Heart left ventricle (tissue), 16 donors: ENCODE data around the gene FAM3A. TPM values are rescaled to one million over a fixed set of nuclear protein-coding genes. Genes with fewer than 3 reads are reported as not detected.

ENCODE experiments used
- ATAC-seq, 4 donors: fragments of 200-7000 bp; cut with Tn5 transposase; one replicate each; pipeline ENCODE4 v1.9.1; 2020 to 2022; ENCODE audit warnings: moderate library complexity in 4 of 4, mild to moderate bottlenecking in 3 of 4, moderate number of reproducible peaks in 1 of 4
- DNase-seq, 5 donors: peaks; one replicate each; pipeline ENCODE4 v3.0.0-alpha.2; 2020
- H3K27ac ChIP-seq, 12 donors: fragments of 200-600 bp; sonication (generic) in 4 of 12; one replicate each; pipeline versions ENCODE4 v1.5.0 to v1.8.0; 2016 to 2022; ENCODE audit warnings: mild to moderate bottlenecking in 2 of 12
- H3K27me3 ChIP-seq, 9 donors: fragments of 200-600 bp; sonication (generic) in 2 of 9; one replicate each; pipeline versions ENCODE4 v1.5.1 to v1.8.0; 2016 to 2022; ENCODE audit warnings: mild to moderate bottlenecking in 3 of 9
- H3K36me3 ChIP-seq, 9 donors: fragments of 200-600 bp; sonication (generic) in 2 of 9; one replicate each; pipeline versions ENCODE4 v1.5.0 to v1.8.0; 2018 to 2022; ENCODE audit warnings: mild to moderate bottlenecking in 2 of 9
- H3K4me1 ChIP-seq, 12 donors: fragments of 200-600 bp; sonication (generic) in 4 of 12; one replicate each; pipeline versions ENCODE4 v1.5.0 to v1.8.0; 2016 to 2022; ENCODE audit warnings: mild to moderate bottlenecking in 3 of 12
- H3K4me3 ChIP-seq, 12 donors: fragments of 200-600 bp; sonication (generic) in 4 of 12; one replicate each; pipeline versions ENCODE4 v1.5.0 to v1.8.0; 2017 to 2022; ENCODE audit warnings: mild to moderate bottlenecking in 9 of 12, moderate library complexity in 4 of 12
- H3K9me3 ChIP-seq, 12 donors: fragments of 200-600 bp; sonication (generic) in 4 of 12; one replicate each; pipeline versions ENCODE4 v1.5.0 to v1.8.0; 2016 to 2022; ENCODE audit warnings: mild to moderate bottlenecking in 1 of 12
- POLR2A ChIP-seq, 2 donors: fragments of 450-650 bp; IDR thresholded peaks; one replicate each; pipeline ENCODE4 v1.6.1; 2017; ENCODE audit warnings: antibody characterized with exemption in 2 of 2, mild to moderate bottlenecking in 2 of 2, moderate library complexity in 2 of 2
- WGBS, 4 donors: extraction: QIAGEN DNeasy Blood & Tissue Kit in 2 of 4; methylation state at CpG; one replicate each; pipeline versions ENCODE4 v1.1.5 to v1.1.7; 2013 to 2018; 5-methylcytosine and 5-hydroxymethylcytosine counted together
- intact Hi-C, 10 donors: fragments of 100-400 bp; cut with DNase I; formaldehyde crosslinking; loops; one replicate each; pipeline versions ENCODE4 v1.11.1 to v1.14.2; 2022
- polyA plus RNA-seq, 2 donors: library from polyadenylated mRNA; stranded (reverse); fragments of 200-250 nt; gene quantifications; one replicate each; pipeline ENCODE4 v1.2.3, GENCODE V29; 2013
- total RNA-seq, 9 donors: library from RNA; depleted of rRNA in 2 of 9; stranded (reverse); fragments of >200 nt in 2 of 9; fragmentation: NEBNext Ultra II Directional in 3 of 9; extraction: Animal tissue kit (Norgen Biotek cat#: 25700) in 3 of 9; gene quantifications; one replicate each; pipeline versions ENCODE4 v1.1.0 to v1.2.4, GENCODE V29; 2016 to 2023
- TF ChIP-seq, protein P1 (sequence below), 12 donors: fragments of 200-600 bp; sonication (generic) in 4 of 12; IDR thresholded peaks; one replicate each; pipeline versions ENCODE4 v1.5.0 to v1.8.0; 2018 to 2022; ENCODE audit warnings: antibody characterized with exemption in 12 of 12, mild to moderate bottlenecking in 5 of 12
- donor health status: ischemic (EF 13 %, LVEDD 7.1; RV severe dilation, severe dysfunction).
- donor health status: healthy with polysubstance abuse.
- donor health status: DM: no; HTN: yes; CAD: no.
- donor health status: DM: no; HTN: no; CAD: no.
- donor health status: ischemic (EF 25% LVEDD 6.9; RV normal size, moderate dysfunction).
- donor health status: ischemic (EF 25% LVEDD 5.7; RV mildly dilated, moderate dysfunction).
- donor health status: healthy.
- donor health status: DM: yes; HTN: yes; CAD: no.
- donor health status: ischemic (EF 35%, LVEDD 5.7; RV mildly dilated, moderate dysfunction).
- donor health status: nonischemic (EF 11% LVEDD 7.7; RV severe dilation, severe dysfunction).
- donor health status: DM: yes; HTN: yes; CAD: no.
- donor health status: PGD.
- donor health status: ischemic (EF 29% LVEDD 5.4; RV normal size, mild dysfunction).
- donor health status: nonischemic (EF 23%, LVEDD 6.1; RV moderate dilation, normal function).

The FAM3A gene
- total and polyA plus RNA-seq, 11 donors, result 36.2 to 82.6 (median 51.5) TPM

DNA sequence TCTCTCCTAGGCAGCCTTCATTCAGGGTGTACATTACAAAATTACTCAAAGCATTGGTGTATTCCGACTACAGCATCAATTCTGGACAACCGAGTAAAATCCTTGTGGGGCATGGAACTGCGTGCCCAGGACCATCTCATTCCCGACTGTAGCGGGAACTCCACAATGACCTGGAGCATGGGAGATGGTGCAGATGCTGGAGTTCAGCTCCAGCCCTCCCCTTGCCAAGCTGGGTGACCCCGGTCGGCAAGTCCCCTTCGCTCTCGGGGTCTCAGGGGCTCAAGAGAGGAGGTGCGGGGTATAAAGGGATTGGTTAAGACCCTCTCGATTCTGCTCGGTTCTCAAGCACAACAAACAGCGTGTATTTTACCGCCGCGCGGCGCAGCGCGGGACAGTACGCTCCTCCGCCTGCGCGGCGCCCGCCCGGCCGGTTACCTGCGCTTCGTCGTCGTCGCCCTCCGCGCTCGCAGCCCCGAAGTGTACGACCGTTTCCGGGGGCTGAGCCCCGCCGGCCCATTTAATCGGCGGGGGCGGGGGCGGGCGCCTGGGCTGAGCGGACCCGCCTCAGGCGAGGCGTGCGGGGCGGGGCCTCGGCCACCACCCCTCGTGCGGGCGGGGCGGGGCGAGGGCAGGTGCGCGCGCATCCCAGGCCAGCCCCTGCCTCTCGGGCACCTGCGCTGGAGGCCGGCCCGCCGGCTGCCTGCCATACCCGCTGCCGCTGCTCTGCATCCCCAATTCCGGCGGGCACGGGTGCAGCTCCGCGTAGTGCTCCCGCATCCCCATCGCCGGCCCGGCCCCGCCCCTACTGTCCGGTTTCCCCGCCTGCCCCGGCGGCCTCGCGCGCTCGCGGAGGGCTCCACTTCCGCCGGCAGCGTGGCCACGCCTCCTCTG is 30.6 kb upstream of the FAM3A start, which contains the start of gene G6PD:
TSS of gene G6PD (minus strand) at position 493 of the 891 bp plus-strand sequence. CDS start 691 bp downstream, outside the sequence.
- Histone ChIP-seq H3K4me1 (peaks cover 0 to 58% (median 18%) of the 10 kb centered on the region in 12 donors), H3K27me3 (peaks cover 0 to 4% (median 0%) of the 10 kb centered on the region in 9 donors), H3K4me3 (peak within 1 kb of the TSS; percentile 59 to 89 (median 72)), H3K9me3 (peaks cover 0 to 13% (median 0%) of the 10 kb centered on the region in 12 donors), H3K27ac (peak within 1 kb of the TSS; percentile 67 to 98 (median 90)), H3K36me3 (peaks cover 0 to 7% (median 0%) of the 10 kb centered on the region in 9 donors)
- ATAC-seq (peak; percentile 26 to 85 (median 69)), DNase-seq (peak in 3 of 5 donors; percentile 75 to 76 (median 76))
- intact Hi-C loops, result no loop called here
- WGBS, 4 donors, result 1 to 47% (median 23%) methylated on average over 37 to 91 of the region's 92 CpGs
- TF ChIP-seq, protein P1, sequence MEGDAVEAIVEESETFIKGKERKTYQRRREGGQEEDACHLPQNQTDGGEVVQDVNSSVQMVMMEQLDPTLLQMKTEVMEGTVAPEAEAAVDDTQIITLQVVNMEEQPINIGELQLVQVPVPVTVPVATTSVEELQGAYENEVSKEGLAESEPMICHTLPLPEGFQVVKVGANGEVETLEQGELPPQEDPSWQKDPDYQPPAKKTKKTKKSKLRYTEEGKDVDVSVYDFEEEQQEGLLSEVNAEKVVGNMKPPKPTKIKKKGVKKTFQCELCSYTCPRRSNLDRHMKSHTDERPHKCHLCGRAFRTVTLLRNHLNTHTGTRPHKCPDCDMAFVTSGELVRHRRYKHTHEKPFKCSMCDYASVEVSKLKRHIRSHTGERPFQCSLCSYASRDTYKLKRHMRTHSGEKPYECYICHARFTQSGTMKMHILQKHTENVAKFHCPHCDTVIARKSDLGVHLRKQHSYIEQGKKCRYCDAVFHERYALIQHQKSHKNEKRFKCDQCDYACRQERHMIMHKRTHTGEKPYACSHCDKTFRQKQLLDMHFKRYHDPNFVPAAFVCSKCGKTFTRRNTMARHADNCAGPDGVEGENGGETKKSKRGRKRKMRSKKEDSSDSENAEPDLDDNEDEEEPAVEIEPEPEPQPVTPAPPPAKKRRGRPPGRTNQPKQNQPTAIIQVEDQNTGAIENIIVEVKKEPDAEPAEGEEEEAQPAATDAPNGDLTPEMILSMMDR (IDR thresholded peaks at IDR 0.05), result peak in 1 of 12 donors; percentile 9
- peak in 1 of 2 donors; percentile 30 for TF ChIP-seq POLR2A (IDR thresholded peaks at IDR 0.05)

DNA sequence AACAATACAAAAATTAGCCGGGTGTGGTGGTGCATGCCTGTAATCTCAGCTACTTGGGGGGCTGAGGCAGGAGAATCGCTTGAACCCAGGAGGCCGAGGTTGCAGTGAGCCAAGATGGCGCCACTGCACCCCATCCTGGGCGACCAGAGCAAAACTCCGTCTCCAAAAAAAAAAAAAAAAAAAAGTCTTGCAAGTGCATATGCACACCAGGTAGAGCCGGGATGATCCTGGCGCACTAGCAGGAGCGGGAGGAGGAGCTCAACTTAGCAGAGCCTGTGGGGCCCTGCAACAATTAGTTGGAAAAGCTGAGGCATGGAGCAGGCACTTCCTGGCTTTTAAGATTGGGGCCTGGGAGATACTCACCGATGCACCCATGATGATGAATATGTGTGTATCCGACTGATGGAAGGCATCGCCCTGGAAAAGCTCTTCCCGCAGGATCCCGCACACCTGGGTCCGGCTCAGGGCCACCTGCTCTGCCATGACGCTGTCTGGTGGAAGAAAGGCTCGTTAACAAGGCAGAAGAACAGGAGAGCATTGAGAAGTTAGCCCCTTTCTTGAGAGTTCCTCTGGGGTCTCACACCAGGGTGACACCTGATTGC is 29.7 kb upstream of the FAM3A start:
- Histone ChIP-seq H3K9me3 (peaks cover 0 to 13% (median 0%) of the 10 kb centered on the region in 12 donors), H3K27ac (no peak overlapping the region), H3K4me1 (peaks cover 0 to 66% (median 18%) of the 10 kb centered on the region in 12 donors), H3K36me3 (peaks cover 0 to 7% (median 0%) of the 10 kb centered on the region in 9 donors), H3K27me3 (peaks cover 0 to 4% (median 0%) of the 10 kb centered on the region in 9 donors), H3K4me3 (peak overlapping the region in 8 of 12 donors; percentile 64 to 89 (median 75))
- intact Hi-C loops, result no loop called here
- no peak for ATAC-seq
- no peak for DNase-seq
- no peak for TF ChIP-seq POLR2A (IDR thresholded peaks at IDR 0.05)
- TF ChIP-seq, protein P1 (IDR thresholded peaks at IDR 0.05), result no peak
- WGBS, 4 donors, result 90 to 96% (median 95%) methylated on average over 17 of the region's 17 CpGs

DNA sequence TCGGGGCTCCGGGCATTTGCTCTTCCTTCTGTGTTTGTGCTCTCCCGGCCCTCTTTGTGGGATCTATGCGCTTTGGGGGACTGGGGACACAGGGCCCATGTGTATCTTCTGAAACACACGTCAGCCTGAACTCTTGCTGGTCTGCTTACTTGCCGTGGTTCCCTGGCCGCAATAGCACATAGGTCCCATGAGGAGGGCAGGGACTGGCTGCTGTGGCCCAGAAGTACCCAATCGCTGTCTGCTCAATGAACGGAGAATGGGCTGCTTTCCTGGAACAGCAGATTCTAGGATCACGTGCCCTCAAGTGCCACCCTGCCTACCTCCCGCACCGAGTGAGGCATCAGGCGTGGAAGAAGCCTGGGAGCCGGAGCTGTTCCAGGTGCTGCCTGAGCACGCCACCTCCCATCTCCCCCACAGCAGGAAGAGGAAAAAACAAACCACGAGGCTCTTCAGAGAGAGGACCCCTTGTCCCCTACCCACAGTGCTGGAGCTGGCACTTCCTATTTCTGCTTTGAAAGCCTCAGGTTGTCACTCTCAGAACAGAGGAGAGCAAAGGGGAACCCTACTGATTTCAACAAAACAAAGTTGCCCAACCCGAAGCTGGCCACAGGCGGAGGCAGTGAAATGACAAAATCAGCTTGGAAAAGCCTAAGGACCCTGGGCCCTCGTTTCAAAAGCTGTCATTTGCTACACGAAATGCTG is 26.8 kb upstream of the FAM3A start:
- peaks cover 0 to 4% (median 0%) of the 10 kb centered on the region in 9 donors for H3K27me3 ChIP-seq
- intact Hi-C loops, result no loop called here
- H3K36me3 ChIP-seq, result peaks cover 0 to 7% (median 0%) of the 10 kb centered on the region in 9 donors
- peaks cover 0 to 58% (median 14%) of the 10 kb centered on the region in 12 donors for H3K4me1 ChIP-seq
- H3K27ac ChIP-seq, result peak overlapping the region in 9 of 12 donors; percentile 19 to 88 (median 68)
- DNase-seq (peak in 1 of 5 donors; percentile 35), ATAC-seq (no peak)
- H3K4me3 ChIP-seq, result peak overlapping the region in 1 of 12 donors; percentile 28
- TF ChIP-seq, protein P1 (IDR thresholded peaks at IDR 0.05), result no peak
- TF ChIP-seq POLR2A (IDR thresholded peaks at IDR 0.05), result no peak
- 77 to 81% (median 79%) methylated on average over 17 to 20 of the region's 20 CpGs for WGBS, 4 donors
- H3K9me3 ChIP-seq, result peaks cover 0 to 13% (median 0%) of the 10 kb centered on the region in 12 donors
